HG03060 (cell line): Measurements from ENCODE around the gene MBTPS2.
A peak's percentile ranks its signal among the peaks of the same experiment; 100 is the strongest.
"Not testable (repeated sequence)": the region's sequence is repeated elsewhere in the genome, so short reads cannot be mapped to it uniquely, and the experiment has no call there.

Experiments used
- ATAC-seq: cut with Tn5 transposase; IDR thresholded peaks from one replicate; pipeline ENCODE4 v1.9.1; 2021; ENCODE audit warnings: low read depth, moderate number of reproducible peaks; ENCODE audit not compliant: unreplicated experiment

MBTPS2 gene

DNA sequence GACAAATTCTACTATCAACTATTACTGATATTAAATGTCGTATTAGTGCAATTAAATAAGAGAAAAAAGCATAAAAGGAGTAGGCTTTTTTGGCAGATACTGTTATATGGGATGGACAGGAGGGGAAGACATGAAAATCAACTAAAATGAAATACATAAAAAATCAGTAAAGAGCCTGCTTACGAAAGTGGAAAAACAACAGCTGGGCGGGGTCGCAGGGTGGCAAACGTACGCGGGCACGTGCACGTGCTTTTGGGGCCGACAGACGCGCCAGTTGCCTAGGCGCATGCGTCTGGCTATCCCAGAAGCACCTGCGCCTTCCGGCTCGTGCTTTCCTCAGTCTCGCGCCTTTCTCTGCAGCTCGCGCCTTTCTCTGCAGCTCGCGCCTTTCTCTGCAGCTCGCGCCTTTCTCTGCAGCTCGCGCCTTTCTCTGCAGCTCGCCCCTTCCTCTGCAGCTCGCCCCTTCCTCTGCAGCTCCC is 16.6 kb downstream of the MBTPS2 start, which contains the start of gene YY2:
Gene YY2, plus strand, starts transcription at position 51 of the 479 bp plus-strand sequence. CDS start 498 bp downstream, outside the sequence.
- no peak for ATAC-seq

DNA sequence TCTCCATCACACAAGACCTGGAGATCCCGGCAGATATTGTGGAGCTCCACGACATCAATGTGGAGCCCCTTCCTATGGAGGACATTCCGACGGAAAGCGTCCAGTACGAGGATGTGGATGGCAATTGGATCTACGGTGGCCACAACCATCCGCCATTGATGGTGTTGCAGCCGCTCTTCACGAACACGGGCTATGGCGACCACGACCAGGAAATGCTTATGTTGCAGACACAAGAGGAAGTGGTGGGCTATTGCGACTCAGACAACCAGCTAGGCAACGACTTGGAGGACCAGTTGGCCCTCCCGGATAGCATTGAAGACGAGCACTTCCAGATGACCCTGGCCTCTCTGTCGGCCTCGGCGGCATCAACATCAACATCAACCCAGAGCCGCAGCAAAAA is 17.1 kb downstream of the MBTPS2 start:
- ATAC-seq = no peak

DNA sequence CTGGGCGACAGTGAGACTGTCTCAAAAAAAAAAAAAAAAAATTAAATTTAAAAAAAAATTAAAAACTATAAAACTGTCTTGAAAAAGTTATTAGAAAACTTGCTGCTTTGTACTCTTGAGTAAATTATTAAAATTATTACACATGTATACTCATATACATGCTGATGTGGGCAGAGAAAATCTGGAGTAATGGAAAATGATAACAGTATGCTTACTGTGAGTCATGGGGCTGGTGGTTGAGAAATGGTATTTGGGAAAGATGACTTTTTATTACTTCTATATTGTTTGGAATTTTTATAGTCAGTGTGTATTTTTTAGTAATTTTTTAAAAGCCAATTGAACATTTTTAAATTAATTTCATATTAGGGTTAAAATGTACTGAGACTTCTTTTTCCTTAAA is 23.8 kb downstream of the MBTPS2 start:
- no peak for ATAC-seq

DNA sequence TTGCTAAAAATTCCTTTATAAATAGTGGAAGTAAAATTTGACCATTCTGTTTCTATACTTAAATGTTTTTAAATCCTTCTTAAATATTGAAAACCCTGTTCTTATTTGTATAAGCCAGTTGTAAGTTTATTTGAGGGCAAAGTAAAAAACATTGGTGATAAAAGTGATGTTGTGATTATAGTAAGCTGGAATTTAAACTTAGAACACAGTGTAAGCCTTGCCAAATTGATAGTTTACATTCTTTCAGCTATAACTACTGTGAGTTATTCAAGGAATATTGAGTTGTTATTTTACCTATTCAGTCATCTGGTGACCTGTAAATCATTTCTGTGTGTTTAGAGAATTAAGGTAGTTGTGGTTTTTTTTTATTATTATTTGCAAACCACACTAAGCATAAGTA is 26.0 kb downstream of the MBTPS2 start:
- ATAC-seq = no peak

DNA sequence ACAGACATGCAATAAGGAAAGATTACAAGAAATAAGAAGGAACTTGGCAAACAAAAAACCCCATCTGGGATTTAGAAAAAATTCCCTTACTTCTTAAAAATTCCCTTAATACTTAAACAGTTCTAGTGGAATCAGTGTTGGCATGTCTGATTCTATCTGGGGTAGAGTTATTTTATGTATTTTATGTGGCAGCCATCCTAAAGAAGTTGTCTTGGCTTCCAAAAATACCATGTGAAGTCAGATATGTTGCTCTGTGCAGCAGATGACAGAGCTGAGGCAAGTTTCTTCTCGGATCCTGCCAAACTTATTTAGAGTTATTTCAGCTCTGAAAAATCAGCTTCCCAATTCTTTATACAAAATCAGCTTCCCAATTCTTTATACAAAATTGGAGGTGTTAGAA is 31.1 kb downstream of the MBTPS2 start:
- ATAC-seq = no peak

DNA sequence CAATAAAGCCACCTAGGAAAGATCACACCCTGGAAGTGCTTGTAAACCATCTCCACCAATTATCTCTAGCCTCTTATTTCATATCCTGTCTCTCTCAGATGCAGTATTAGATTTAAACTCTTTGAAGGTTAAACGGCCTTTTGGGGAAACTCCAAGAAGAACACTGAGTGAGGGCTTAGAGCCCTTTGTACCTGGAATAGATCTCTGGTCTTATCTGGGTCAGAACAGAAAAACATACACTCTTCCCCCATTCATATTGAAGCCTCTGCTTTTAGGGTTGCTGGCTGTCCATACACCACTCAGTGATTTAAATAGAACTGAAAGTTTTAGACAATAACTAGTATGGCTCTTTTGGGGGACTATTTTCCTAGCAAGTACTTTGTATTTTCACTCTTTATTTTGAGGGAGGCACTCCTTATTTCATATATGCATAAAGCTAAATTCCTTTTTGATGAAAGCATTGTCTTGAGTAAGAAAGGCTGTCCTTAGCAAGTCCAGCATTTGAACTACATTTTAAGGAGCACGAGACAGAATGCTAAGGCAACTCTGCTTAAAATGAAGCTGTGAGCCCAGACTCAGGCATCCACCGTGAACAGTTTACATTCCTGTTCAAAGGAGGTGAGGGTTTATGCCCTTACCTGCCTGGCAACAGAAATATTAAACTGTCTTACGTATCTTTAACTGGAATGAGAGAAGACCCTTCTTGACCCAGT is 33.8 kb downstream of the MBTPS2 start:
- no peak for ATAC-seq

DNA sequence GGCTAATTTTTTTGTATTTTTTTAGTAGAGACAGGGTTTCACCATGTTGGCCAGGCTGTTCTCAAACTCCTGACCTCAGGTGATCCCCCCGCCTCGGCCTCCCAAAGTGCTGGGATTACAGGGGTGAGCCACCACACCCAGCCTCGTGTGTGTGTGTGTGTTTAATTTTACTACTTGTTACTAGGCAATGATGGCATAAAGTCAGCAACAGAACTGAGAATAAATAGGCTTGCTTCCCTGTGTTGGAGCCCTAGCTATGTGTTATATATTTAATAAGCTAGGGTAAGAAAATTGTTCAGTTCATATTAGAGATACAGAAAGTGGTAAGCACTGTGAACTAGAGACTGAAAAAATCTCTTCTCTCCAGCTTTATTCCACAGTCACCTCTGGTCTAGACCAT is 34.8 kb downstream of the MBTPS2 start:
- not testable (repeated sequence) for ATAC-seq

DNA sequence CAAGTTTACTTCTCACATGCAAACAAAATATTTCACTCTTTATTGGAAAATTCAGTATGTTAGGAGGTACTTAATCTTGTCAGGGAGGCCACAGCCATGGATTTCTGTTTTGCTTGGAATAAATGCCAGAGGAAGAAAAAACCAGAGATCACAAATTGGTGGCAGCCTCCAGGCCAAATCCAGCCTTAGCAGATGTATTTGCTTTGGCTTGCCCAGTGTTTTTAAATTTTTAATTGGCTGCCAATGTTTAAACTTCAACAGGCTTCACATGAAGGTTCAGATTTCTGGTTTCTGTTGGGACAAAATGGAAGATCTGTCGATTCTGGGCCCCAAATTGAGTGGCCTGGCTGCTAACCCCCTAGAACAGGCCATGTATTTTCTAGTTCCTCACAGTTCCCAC is 35.6 kb downstream of the MBTPS2 start:
- ATAC-seq = no peak

DNA sequence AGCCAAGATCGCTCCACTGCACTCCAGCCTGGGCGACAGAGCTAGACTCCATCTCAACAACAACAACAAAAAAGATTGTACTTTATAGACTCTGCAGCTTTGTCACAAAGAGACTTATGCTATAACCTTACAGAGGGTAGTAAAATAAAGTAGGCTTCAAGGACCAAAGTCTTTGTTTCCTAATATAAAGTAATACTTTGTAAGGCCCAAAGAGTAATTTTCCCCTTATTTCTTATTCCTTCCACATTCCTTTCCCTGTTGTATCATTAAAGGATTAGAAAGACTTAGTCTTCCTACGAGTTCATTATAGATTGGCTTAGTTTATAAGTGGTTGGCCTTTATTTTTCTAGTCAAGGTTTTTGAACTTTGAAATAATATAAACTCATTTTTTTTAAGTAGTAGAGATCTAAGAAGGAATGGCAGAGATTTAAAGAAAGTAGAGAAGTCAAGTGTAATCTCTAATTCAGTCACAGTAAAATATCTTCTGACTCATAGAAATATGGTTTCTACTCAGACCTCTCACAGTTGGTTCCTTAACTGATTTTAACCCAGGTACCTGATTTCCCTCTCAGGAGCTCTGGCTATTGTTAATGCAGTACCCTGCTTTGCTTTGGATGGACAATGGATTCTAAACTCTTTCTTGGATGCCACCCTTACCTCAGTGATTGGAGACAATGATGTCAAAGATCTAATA is 42.6 kb downstream of the MBTPS2 start:
- no peak for ATAC-seq

DNA sequence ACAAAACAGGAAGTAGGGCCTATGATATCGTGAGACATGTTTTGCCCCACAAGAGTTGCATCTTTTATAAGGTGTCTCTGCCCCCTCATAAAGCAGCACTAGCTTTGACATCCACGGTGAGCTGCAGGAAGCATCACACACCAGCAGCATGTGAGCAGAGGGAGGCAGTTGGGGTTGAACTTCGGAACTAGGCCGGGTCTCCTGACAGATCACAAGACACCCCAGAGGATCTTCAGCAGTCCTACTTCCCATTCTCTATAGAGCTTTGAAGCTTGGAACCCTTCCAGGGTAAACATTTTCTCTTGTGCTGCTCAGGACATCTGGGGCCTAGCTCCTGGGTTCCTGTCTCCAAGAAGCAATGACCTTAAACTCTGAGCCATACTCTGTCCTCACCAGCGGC is 43.8 kb downstream of the MBTPS2 start:
- ATAC-seq = no peak

DNA sequence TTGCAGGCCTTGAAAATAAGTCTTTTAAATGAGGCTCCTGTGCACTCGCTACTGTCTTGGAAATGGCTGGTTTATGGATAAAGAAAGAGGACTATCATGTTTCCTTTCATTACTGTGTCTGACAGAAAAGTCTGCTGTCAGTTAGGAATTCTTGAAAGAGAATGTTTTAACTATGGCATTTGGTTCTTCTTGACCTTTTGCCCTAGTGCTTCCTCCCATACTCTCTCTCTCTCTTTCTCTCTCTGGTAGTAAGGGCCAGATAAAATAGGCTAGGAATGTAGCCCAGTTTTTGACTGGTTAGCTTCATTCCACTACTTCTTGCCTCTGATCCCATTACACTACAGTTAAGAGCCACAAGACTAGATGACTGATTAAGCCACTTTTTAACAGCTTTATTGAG is 46.2 kb downstream of the MBTPS2 start:
- ATAC-seq = no peak

DNA sequence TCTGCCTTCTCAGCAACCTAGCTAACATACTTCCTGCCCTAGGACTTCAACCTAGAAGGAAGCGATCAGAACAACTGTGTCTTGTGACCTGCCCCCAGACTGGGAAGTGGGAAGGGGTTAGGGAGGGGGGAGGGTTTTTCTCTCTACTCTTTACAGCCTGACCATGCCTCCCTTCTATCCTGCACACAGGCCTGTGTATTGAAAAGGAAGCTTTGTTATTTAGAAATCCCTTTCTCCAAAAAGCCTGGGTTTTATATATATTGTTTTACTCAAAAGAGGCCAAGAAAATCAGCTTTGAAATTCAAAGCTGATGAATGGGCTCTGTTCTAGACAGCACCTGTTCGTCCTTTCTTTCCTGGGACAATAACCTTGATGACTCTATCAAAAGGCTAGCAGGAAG is 65.9 kb downstream of the MBTPS2 start:
- no peak for ATAC-seq

DNA sequence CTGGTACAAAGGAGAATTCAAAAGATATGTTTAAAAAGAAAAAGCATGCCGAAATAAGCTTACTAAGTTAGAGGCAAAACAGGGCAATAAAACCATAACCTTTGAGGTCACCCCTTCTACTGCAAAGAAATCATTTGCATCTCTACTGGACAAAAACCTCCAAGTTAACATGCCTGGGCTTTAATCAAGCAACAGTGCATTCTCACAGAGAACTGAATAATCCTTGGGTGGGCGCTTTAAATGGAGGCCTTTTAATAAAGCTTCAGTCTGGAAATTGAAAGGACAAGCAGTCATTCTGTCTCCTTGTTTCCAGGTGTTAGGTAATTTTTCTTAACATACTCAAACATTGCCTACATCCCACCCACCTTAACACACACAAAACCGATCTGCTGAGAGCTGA is 66.5 kb downstream of the MBTPS2 start:
- no peak for ATAC-seq

DNA sequence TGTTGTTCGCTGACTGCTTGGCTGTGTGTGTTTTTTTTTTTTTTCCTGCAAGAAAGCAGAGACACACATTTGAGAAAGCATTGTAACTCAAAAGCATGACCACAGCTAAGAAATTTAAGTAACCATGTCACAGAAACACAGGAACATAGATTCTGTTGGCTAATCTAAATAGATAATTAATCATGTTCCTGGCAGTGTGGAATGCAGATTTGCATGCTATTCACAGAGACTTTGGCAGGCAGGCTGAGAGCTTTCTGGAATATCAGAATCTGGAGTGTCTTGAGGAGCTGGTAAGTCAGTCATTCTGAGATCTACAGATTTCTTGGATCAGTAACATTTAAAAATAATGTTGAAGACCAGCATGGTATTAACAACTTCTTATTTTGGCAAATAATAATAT is 67.8 kb downstream of the MBTPS2 start:
- ATAC-seq = no peak

DNA sequence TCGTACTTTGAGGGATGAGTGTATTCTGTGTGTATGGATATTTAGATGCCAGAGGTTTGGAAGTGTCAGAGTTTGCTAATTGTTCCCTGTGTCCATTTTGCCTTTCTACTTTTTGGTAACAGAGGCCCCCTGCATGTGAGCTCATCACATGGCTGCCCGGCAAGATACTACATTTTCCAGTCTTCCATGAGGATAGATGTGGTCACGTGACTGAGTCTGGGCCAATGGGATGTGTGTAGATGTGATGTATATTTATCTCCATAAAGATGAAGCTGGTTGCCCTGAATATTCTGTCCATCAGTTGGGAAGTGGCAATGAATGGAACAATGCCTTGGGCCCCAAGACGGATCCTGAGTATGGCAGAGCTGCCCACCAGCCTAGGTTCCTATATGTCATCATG is 72.1 kb downstream of the MBTPS2 start:
- ATAC-seq = no peak

DNA sequence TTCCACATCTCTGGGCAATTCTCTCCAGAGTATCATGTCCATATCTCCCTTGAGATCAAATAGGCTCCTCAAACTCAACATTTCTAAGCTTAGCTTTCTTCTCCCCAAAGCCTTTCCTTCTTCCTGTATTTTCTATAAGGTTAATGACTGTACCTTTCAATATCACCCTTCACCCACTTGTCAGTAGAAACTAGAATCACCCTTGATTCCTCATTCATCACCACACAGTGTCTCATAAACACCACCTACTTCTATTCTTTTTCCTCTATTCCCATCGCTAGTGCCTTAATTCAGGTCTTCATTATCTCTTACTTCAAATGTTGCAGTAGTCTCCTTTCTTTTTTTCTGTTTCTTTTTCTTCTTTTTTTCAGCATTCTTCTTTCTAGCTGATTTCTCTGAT is 72.8 kb downstream of the MBTPS2 start:
- ATAC-seq = no peak

DNA sequence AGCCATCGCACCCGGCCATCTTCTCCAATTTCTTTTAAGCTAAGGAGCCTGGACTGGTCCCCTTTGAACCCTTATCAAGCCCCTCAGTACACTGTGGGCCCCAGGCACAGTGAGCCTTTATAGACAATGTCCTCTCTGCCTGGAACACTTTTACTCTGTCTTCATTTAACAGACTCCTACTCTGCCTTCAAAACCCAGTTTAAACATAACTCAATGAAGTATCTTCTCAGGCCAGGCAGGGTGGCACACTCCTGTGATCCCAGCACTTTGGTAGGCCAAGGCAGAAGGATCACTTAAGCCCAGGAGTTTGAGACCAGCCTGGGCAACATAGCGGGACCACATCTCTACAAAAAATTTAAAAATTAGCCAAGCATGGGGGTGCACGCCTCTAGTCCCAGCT is 73.6 kb downstream of the MBTPS2 start:
- ATAC-seq = no peak

DNA sequence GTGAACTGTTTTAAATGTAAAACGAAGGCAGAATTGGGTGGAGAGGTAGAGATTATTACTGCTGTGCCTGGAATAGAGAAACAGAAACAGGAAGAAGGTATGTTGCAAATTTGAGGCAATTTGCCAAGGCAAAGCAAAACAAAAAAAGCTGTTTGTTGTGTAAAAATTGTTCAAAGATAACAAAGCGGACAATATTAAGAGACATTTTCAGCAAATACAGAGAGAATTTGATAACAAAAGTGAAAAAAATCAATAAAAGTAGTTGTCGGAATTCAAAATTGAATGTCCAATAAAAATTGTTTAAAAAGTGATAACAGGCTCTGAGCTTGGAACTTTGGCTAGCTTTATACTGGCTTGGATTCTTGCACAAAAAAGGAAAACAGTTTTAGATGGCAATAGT is 86.7 kb downstream of the MBTPS2 start:
- ATAC-seq = no peak

DNA sequence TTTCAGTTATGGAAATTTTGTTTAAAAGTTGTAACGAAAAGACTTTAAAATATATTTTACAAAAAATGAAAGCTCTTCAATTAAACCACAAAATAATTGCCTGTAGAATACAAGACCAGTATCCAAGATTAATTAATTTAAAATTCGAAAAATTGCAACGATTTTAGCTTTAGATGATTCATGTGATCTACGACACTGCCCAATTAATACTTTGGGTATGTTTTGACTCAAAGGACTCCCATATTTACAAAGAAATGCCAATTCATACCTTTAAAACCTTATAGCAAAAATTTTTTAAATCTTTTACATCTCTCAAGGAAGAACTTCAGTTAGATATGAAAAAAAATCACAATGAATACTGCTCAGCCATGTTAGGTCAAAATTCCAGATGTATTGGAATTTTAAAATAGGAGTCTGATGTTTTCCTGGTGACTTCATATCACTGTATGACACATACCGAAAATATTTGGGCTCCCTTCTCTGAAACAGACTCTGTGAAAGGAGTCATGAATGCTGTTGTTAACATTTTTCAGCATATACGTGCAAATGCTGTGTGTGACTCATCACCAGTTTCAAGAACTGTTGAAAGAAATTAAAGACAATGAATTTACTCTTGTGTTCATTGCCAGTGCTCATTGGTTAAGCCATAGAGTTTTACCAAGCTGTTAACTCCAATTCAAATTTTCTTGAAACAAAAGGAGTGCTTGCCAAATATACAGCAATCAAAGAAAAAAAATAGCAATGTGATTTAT is 87.3 kb downstream of the MBTPS2 start:
- peak; percentile 87 for ATAC-seq

DNA sequence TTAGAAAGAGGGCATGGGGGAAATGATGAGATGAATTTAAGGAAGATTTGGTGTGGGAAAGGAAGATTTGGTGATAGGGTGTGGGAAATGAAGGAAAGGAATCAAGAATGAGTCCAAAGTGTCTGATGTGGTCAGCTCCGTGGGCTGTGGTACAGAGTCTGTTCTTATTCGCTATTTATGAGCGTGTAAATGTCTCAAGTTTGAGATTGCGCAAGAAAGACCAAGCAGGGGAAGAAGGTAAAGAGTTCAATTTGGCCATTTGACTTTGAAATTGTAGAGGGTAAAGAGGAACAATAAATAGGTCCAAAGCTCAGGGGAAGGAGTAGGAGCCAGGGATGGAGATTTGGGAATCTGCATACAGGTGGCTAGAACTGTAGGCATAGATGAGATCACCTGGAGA is 89.8 kb downstream of the MBTPS2 start:
- no peak for ATAC-seq

DNA sequence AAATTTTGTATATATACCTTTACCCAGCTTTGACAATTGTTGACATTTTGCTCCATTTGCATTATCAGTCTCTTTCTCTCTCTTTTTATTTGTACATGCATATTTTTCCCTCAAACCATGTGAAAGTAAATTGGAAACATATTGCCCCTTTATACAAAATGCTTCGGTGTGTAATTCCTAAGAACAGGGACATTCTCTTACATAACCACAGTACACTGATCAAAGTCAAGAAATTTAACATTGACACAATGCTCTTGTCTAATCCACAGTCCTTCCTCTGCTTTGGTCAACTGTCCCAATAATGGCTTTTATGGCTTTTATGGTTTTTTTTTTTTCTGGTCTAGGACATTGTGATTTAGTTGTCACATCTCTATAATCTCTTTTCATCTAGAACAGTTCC is 91.6 kb downstream of the MBTPS2 start:
- no peak for ATAC-seq
